Prostate gland (tissue), 2 donors: Measurements from ENCODE around the gene NPDC1. TPM values are rescaled to one million over a fixed set of nuclear protein-coding genes. Genes with fewer than 3 reads are reported as not detected.
A peak's percentile ranks its signal among the peaks of the same experiment; 100 is the strongest.

ENCODE experiments used
- DNase-seq: peaks from one replicate; pipeline ENCODE4 v3.0.0-alpha.2; 2019; ENCODE audit warnings: low spot score
- H3K27ac ChIP-seq, 2 donors: fragments of 200-600 bp; sonication (generic); 2 replicates each; pipeline ENCODE4 v1.5.1; 2017 to 2019
- H3K27me3 ChIP-seq: fragments of 200-600 bp; sonication (generic); replicated peaks from 2 replicates; pipeline ENCODE4 v1.5.1; 2019; ENCODE audit not compliant: insufficient read depth
- H3K36me3 ChIP-seq, 2 donors: fragments of 200-600 bp; sonication (generic); 1 replicate in 1 of 2; 2 replicates in 1 of 2; pipeline versions ENCODE4 v1.5.1 to v1.8.1; 2017 to 2019
- H3K4me1 ChIP-seq: fragments of 200-600 bp; sonication (generic); replicated peaks from 2 replicates; pipeline ENCODE4 v1.5.1; 2019
- H3K4me3 ChIP-seq, 2 donors: fragments of 200-600 bp; sonication (generic); 2 replicates each; pipeline ENCODE4 v1.5.1; 2017 to 2019
- H3K9me3 ChIP-seq: fragments of 200-600 bp; sonication (generic); 2 replicates; pipeline ENCODE4 v1.5.1; 2017
- CTCF ChIP-seq, 4 experiments: fragments of 200-600 bp in 2 of 4; fragments of 450-650 bp in 2 of 4; sonication (generic) in 2 of 4; IDR thresholded peaks; 1 replicate in 3 of 4; 2 replicates in 1 of 4; pipeline ENCODE4 v1.5.1; 2016 to 2019; ENCODE audit warnings: antibody characterized with exemption in 4 of 4, mild to moderate bottlenecking in 2 of 4, moderate library complexity in 2 of 4
- POLR2A ChIP-seq: fragments of 450-650 bp; IDR thresholded peaks from one replicate; pipeline ENCODE4 v1.6.1; 2016; ENCODE audit warnings: antibody characterized with exemption, mild to moderate bottlenecking
- POLR2AphosphoS5 ChIP-seq: sonication (generic); formaldehyde crosslinking; IDR thresholded peaks from one replicate; pipeline ENCODE4 v1.6.1; 2017; ENCODE audit warnings: antibody characterized with exemption
- WGBS: methylation state at CpG from one replicate; pipeline ENCODE4 v1.1.5; 2018; 5-methylcytosine and 5-hydroxymethylcytosine counted together
- intact Hi-C: fragments of 100-400 bp; cut with DNase I; formaldehyde crosslinking; loops from one replicate; pipeline ENCODE4 v1.14.2; 2022
- total RNA-seq, 2 donors: library from RNA; depleted of rRNA; stranded (reverse); fragments of >200 nt; gene quantifications; one replicate each; pipeline ENCODE4 v1.1.0, GENCODE V29; 2016

The NPDC1 gene
- total RNA-seq, 2 donors from 2014 or later: 384 to 427 TPM

DNA sequence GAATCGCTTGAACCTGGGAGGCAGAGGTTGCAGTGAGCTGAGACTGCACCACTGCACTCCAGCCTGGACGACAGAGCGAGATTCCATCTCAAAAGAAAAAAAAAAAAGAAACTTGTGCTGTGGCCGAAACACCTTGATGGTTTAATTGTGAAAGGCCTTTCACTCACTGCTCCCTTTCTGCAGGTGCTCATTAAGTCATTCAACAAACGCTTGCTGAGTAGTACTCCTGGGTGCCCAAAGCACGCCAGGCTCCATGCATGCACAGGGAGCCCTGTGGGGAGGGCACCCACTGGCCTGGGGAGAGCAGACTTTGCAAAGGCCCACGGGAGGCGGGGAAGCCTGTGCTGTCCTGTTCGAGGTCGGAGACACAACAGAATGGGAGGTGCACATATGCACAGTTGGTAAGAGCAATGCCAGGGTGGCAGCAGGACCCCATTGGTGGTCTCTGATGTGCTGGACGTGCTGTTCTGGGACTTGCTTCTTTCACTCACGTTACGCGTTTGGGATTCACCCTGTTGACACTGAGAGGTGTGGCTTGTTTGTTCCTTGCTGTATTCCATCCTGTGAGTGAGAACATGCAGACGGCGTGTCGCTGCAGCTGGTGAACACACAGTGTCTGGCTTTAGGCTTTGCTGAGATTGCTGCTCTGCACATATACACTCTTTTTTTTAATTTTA lies 10.9 kb upstream of the NPDC1 start:
- TF ChIP-seq POLR2A: no peak
- no peak for TF ChIP-seq CTCF (IDR thresholded peaks at IDR 0.05)
- peak; percentile 45 for TF ChIP-seq POLR2AphosphoS5

GRCh38 chr9:137055385-137056364 lies 9.7 kb upstream of the NPDC1 start:
- Histone ChIP-seq H3K36me3 (no peaks in the 10 kb centered on the region), H3K4me1 (peaks cover 31% of the 10 kb centered on the region), H3K27me3 (no peaks in the 10 kb centered on the region), H3K4me3 (no peak overlapping the region), H3K27ac (peak overlapping the region; percentile 14 to 46), H3K9me3 (no peaks in the 10 kb centered on the region)
- intact Hi-C loops: no loop called here
- no peak for TF ChIP-seq CTCF (IDR thresholded peaks at IDR 0.05)
- no peak for TF ChIP-seq POLR2A
- peak; percentile 25 for TF ChIP-seq POLR2AphosphoS5
- peak; percentile 64 for DNase-seq
- WGBS: 15% methylated on average over 28 of the region's 28 CpGs

More for the DNA sequence above, 10.9 kb upstream of the NPDC1 start:
- H3K27me3 ChIP-seq: no peaks in the 10 kb centered on the region
- peaks cover 31% of the 10 kb centered on the region for H3K4me1 ChIP-seq
- WGBS: 48% methylated on average over 17 of the region's 17 CpGs
- no peaks in the 10 kb centered on the region for H3K9me3 ChIP-seq
- no peaks in the 10 kb centered on the region for H3K36me3 ChIP-seq
- no peak for DNase-seq
- peak overlapping the region; percentile 12 to 21 for H3K27ac ChIP-seq
- no peak overlapping the region for H3K4me3 ChIP-seq
- intact Hi-C loops: no loop called here

- H3K4me1 ChIP-seq: peaks cover 31% of the 10 kb centered on the region
- H3K36me3 ChIP-seq: no peaks in the 10 kb centered on the region
- H3K27ac ChIP-seq: peak overlapping the region; percentile 14 to 46
- H3K27me3 ChIP-seq: no peaks in the 10 kb centered on the region
- WGBS: 74% methylated on average over 16 of the region's 17 CpGs
- TF ChIP-seq CTCF (IDR thresholded peaks at IDR 0.05) (no peak), POLR2AphosphoS5 (no peak), POLR2A (no peak)
- H3K4me3 ChIP-seq: no peak overlapping the region
- DNase-seq: no peak
- intact Hi-C loops: no loop called here
- H3K9me3 ChIP-seq: no peaks in the 10 kb centered on the region
Observed at GRCh38 chr9:137054932-137055384, 9.0 kb upstream of the NPDC1 start.

DNA sequence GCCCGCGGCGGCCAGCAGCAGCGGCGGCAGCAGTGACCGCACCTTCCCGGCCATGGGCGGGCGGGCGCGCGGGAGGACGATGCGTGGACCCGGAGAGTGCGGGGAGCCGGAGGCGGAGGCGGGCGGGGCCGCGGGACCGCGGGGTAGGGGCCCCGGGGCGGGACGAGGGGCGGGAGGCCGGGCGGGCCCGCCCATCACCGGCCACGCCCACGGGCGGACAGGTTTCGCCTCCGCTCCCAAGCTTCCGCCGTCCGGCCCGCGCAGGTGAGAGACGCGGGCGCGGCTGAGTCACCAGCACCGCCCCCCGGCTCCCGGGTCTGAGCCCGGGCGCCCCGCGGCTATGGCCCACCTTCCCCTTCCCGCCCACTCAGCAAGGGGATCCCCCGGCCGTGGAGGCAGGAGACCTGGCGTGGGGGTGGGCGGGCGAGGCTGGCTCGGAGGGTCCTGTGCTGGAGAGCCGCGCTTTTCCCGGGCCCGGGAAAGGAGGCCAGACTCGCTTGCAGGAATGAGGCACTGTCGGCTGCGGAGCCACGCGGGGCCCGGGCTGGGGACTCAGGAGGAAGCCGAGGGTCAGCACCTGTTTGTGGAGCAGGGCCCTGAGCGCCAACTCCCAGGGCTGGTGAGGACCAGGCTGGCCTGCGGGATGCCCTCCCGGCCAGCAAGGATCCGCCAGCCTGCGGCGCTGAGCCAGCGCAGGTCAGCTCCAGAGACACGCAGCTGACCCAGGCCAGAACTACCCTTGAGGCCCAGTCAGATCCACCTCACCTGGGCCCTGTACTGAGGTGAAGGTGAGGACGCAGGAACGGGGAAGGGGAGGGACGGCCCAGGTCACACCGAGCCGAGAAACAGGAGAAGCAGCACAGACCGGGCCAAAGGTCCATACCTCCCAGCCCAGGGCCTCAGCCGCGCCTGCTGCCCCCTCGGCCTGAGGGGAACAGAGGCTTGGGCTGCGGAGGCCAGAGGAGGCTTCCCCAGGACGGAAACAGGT lies 8.3 kb upstream of the NPDC1 start, which contains the start of gene ENTPD2:
ENTPD2 (minus strand) TSS at position 118 of the 988 bp plus-strand sequence; CDS start at position 54, 64 bp downstream.
- no peaks in the 10 kb centered on the region for H3K36me3 ChIP-seq
- H3K4me3 ChIP-seq: peak within 1 kb of the TSS; percentile 43 to 58
- H3K27me3 ChIP-seq: no peaks in the 10 kb centered on the region
- peak within 1 kb of the TSS; percentile 43 to 76 for H3K27ac ChIP-seq
- WGBS: 51% methylated on average over 32 of the region's 90 CpGs
- TF ChIP-seq POLR2AphosphoS5 (peak; percentile 39), CTCF (IDR thresholded peaks at IDR 0.05) (no peak), POLR2A (peak; percentile 43)
- DNase-seq: peak; percentile 82
- no peaks in the 10 kb centered on the region for H3K9me3 ChIP-seq
- intact Hi-C loops: no loop called here
- H3K4me1 ChIP-seq: peaks cover 36% of the 10 kb centered on the region
